Activated CD4-positive, alpha-beta T cell treated with anti-CD3 and anti-CD28 coated beads, Interleukin-2, amount 50 U/mL, for 1 hour (primary cell): ENCODE measurements around the gene INTS13.
"Not testable (repeated sequence)": the region's sequence is repeated elsewhere in the genome, so short reads cannot be mapped to it uniquely, and the experiment has no call there.

Experiments
- DNase-seq: peaks from one replicate; pipeline ENCODE4 v3.0.0-alpha.2; 2020

INTS13 gene

GRCh38 chr12:26937863-26938700 is at the start of gene INTS13, which contains the start of gene FGFR1OP2:
INTS13 (minus strand) TSS chr12:26937981; CDS start chr12:26936803, 1,178 bp downstream.
FGFR1OP2 (plus strand) TSS chr12:26938470; CDS start chr12:26954159, 15,689 bp downstream.
- peak; percentile 94 for DNase-seq

- no peak for DNase-seq
Measured at GRCh38 chr12:26982866-26983265, 45.1 kb upstream of the INTS13 start.

- DNase-seq = no peak
Measured at GRCh38 chr12:26979733-26980132, 42.0 kb upstream of the INTS13 start.

- DNase-seq = no peak
Measured at GRCh38 chr12:26978801-26979200, 41.0 kb upstream of the INTS13 start.

GRCh38 chr12:26976687-26977086 is 38.9 kb upstream of the INTS13 start:
- no peak for DNase-seq

- peak; percentile 50 for DNase-seq
Measured at GRCh38 chr12:26971963-26972362, 34.2 kb upstream of the INTS13 start.

GRCh38 chr12:26970136-26970535 is 32.4 kb upstream of the INTS13 start:
- DNase-seq = no peak

- no peak for DNase-seq
Measured at GRCh38 chr12:26966842-26967241, 29.1 kb upstream of the INTS13 start.

- DNase-seq = no peak
Measured at GRCh38 chr12:26963413-26963812, 25.6 kb upstream of the INTS13 start.

- no peak for DNase-seq
Measured at GRCh38 chr12:26961803-26962202, 24.0 kb upstream of the INTS13 start.

GRCh38 chr12:26961391-26961790 is 23.6 kb upstream of the INTS13 start:
- not testable (repeated sequence) for DNase-seq

GRCh38 chr12:26954027-26954426 is 16.2 kb upstream of the INTS13 start:
- no peak for DNase-seq

GRCh38 chr12:26953447-26953846 is 15.7 kb upstream of the INTS13 start:
- DNase-seq = no peak

- no peak for DNase-seq
Measured at GRCh38 chr12:26948309-26948708, 10.5 kb upstream of the INTS13 start.

- no peak for DNase-seq
Measured at GRCh38 chr12:26941215-26941594, 3.4 kb upstream of the INTS13 start.

- DNase-seq = no peak
Measured at GRCh38 chr12:26940516-26941214, 2.9 kb upstream of the INTS13 start.

GRCh38 chr12:26939953-26940352 is 2.2 kb upstream of the INTS13 start:
- DNase-seq = no peak

- DNase-seq = no peak
Measured at GRCh38 chr12:26939192-26939832, 1.5 kb upstream of the INTS13 start.

- no peak for DNase-seq
Measured at GRCh38 chr12:26938701-26939062, 901 bp upstream of the INTS13 start.

- no peak for DNase-seq
Measured at GRCh38 chr12:26937443-26937862, 328 bp downstream of the INTS13 start.

GRCh38 chr12:26936559-26937442 is 980 bp downstream of the INTS13 start:
- DNase-seq = no peak

GRCh38 chr12:26935636-26936378 is 2.0 kb downstream of the INTS13 start:
- no peak for DNase-seq
